ENCODE data around the gene BCL2L13.

- TF ChIP-seq, protein P1, sequence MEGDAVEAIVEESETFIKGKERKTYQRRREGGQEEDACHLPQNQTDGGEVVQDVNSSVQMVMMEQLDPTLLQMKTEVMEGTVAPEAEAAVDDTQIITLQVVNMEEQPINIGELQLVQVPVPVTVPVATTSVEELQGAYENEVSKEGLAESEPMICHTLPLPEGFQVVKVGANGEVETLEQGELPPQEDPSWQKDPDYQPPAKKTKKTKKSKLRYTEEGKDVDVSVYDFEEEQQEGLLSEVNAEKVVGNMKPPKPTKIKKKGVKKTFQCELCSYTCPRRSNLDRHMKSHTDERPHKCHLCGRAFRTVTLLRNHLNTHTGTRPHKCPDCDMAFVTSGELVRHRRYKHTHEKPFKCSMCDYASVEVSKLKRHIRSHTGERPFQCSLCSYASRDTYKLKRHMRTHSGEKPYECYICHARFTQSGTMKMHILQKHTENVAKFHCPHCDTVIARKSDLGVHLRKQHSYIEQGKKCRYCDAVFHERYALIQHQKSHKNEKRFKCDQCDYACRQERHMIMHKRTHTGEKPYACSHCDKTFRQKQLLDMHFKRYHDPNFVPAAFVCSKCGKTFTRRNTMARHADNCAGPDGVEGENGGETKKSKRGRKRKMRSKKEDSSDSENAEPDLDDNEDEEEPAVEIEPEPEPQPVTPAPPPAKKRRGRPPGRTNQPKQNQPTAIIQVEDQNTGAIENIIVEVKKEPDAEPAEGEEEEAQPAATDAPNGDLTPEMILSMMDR (IDR thresholded peaks at IDR 0.05) = no peak
- TF ChIP-seq POLR2AphosphoS5 (IDR thresholded peaks at IDR 0.05; ENCODE audit: low read depth, low read length) (no peak), SIN3A (IDR thresholded peaks at IDR 0.05; ENCODE audit: borderline replicate concordance, insufficient read depth, low read depth, low read length) (no peak)
- TF ChIP-seq, protein P2, sequence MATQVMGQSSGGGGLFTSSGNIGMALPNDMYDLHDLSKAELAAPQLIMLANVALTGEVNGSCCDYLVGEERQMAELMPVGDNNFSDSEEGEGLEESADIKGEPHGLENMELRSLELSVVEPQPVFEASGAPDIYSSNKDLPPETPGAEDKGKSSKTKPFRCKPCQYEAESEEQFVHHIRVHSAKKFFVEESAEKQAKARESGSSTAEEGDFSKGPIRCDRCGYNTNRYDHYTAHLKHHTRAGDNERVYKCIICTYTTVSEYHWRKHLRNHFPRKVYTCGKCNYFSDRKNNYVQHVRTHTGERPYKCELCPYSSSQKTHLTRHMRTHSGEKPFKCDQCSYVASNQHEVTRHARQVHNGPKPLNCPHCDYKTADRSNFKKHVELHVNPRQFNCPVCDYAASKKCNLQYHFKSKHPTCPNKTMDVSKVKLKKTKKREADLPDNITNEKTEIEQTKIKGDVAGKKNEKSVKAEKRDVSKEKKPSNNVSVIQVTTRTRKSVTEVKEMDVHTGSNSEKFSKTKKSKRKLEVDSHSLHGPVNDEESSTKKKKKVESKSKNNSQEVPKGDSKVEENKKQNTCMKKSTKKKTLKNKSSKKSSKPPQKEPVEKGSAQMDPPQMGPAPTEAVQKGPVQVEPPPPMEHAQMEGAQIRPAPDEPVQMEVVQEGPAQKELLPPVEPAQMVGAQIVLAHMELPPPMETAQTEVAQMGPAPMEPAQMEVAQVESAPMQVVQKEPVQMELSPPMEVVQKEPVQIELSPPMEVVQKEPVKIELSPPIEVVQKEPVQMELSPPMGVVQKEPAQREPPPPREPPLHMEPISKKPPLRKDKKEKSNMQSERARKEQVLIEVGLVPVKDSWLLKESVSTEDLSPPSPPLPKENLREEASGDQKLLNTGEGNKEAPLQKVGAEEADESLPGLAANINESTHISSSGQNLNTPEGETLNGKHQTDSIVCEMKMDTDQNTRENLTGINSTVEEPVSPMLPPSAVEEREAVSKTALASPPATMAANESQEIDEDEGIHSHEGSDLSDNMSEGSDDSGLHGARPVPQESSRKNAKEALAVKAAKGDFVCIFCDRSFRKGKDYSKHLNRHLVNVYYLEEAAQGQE (IDR thresholded peaks at IDR 0.05; ENCODE audit: insufficient read depth in 1 of 2, low read depth in 2 of 2, low read length in 1 of 2) = no peak
These were observed 135.1 kb downstream of the BCL2L13 start for GRCh38 chr22:17773606-17774205.
